Measurements from ENCODE around the gene UBXN1.

DNA sequence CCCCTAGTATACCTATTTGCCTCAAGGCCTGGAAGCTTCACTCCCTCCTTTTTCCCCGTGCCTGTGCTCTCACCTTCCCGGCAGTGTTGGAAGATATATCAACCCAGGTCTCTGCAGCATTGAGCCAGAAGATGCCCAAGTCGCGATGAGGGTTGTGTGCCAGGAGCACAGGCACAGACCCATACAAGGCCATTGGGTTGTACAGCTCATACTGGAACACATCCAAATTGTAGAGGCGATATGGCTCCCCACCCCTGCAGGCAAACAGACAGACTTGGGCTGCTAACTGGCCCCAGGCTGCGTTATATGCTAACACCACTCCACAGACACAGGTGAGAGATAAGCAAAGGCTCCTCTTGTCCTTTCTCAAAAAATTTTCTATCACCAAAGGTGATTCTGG lies 46.4 kb downstream of the UBXN1 start:
- TF ChIP-seq, protein P1, sequence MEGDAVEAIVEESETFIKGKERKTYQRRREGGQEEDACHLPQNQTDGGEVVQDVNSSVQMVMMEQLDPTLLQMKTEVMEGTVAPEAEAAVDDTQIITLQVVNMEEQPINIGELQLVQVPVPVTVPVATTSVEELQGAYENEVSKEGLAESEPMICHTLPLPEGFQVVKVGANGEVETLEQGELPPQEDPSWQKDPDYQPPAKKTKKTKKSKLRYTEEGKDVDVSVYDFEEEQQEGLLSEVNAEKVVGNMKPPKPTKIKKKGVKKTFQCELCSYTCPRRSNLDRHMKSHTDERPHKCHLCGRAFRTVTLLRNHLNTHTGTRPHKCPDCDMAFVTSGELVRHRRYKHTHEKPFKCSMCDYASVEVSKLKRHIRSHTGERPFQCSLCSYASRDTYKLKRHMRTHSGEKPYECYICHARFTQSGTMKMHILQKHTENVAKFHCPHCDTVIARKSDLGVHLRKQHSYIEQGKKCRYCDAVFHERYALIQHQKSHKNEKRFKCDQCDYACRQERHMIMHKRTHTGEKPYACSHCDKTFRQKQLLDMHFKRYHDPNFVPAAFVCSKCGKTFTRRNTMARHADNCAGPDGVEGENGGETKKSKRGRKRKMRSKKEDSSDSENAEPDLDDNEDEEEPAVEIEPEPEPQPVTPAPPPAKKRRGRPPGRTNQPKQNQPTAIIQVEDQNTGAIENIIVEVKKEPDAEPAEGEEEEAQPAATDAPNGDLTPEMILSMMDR (IDR thresholded peaks at IDR 0.05; ENCODE audit: insufficient read depth, low read length, poor library complexity, severe bottlenecking): no peak
- TF ChIP-seq EZH2phosphoT487 (conservative IDR thresholded peaks at IDR 0.05; ENCODE audit: low read length): no peak
